NCI-H2227 (cell line): ENCODE results near the gene MARCOL.
"Not testable (repeated sequence)": the region's sequence is repeated elsewhere in the genome, so short reads cannot be mapped to it uniquely, and the experiment has no call there.

Source experiments
- DNase-seq: peaks from one replicate; lab custom pipeline; 2025; ENCODE audit not compliant: unreplicated experiment; lab: John Stamatoyannopoulos, UW

The MARCOL gene

DNA sequence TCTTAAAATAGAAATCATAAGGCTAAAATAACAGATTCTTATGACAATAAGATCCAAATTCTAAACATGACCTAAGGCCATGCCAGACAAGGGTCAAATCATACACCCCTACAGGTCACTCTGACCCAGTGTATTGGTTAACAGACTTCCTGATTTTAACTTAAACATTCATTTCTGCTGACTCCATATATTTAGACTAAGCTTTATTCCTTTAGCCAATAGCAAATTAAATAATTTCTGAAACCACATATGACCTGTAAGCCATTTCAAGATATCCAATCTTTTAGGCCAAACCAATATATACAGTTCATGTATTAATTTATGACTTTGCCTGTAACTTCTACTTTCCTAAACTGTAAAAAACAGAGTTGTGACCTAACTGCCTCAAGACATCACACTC is 22.9 kb downstream of the MARCOL start:
- DNase-seq = no peak

DNA sequence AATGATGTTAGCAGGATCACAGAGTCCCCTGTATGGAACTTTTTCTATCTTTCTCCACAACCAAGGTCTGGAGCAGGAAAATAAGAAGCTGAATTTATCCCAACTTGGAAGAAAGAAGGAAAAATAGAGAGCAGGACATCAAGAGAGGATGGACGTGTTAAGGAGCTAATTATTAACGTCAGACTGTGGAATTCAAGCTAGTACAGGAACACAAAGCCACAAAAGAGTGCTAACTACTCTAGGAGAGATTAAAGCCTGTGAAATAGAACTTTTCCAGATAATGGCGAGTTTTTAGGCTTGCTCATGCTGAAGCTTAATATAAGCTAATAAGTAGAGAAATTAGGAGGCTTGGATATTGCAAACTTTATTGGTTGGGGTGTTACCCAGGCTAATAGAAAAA is 29.6 kb downstream of the MARCOL start:
- DNase-seq = no peak

DNA sequence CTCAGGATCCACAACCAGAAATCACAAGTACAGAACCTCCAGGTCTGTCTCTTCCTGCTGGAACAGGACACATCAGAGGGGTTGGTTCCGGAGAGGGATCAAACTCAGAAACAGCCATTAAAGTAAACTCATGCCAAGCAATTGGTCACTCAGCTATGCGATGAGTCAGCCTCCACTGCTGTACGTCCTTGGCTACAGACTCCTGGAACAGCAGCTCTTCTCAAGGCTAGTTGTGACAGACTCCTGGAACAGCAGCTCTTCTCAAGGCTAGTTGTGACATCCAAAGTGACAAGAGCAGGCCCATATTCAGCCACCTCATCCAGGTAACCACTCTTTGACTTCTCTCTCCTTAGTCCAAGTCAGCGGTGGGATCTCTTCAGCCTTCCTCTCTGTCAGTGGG is 30.2 kb downstream of the MARCOL start, which contains the start of gene SPINK13:
TSS of gene SPINK13 (plus strand) at position 229 of the 400 bp plus-strand sequence. CDS start 1,279 bp downstream, outside the sequence.
- no peak for DNase-seq

DNA sequence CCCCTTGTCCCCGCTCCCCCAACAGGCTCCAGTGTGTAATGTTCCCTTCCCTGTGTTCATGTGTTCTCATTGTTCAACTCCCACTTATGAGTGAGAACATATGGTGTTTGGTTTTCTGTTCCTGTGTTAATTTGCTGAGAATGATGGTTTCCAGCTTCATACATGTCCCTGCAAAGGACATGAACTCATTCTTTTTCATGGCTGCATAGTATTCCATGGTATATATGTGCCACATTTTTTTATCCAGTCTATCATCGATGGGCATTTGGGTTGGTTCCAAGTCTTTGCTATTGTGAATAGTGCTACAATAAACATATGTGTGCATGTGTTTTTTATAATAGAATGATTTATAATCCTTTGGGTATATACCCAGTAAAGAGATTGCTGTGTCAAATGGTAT is 36.8 kb downstream of the MARCOL start:
- DNase-seq = not testable (repeated sequence)

DNA sequence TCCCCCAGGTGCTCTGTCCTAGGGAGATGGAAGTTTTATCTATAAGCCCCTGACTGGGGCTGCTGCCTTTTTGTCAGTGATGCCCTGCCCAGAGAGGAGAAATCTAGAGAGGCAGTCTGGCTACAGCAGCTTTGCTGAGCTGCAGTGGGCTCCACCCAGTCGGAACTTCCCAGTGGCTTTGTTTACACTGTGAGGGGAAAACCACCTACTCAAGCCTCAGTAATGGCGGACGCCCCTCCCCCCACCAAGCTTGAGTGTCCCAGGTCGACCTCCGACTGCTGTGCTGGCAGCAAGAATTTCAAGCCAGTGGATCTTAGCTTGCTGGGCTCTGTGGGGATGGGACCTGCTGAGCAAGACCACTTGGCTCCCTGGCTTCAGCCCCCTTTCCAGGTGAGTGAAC is 42.6 kb downstream of the MARCOL start:
- peak; percentile 2 for DNase-seq

DNA sequence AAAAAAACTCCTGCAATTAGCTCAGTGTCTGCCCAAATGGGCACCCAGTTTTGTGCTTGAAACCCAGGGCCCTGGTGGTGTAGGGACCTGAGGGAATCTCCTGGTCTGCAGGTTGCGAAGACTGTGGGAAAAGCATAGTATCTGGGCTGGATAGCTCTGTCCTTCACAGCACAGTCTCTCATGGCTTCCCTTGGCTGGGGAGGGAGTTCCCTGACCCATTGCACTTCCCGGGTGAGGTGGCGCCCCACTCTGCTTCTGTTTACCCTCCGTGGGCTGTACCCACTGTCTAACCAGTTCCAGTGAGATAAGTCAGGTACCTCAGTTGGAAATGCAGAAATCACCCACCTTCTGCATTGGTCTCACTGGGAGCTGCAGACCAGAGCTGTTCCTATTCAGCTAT is 43.0 kb downstream of the MARCOL start:
- DNase-seq = not testable (repeated sequence)

DNA sequence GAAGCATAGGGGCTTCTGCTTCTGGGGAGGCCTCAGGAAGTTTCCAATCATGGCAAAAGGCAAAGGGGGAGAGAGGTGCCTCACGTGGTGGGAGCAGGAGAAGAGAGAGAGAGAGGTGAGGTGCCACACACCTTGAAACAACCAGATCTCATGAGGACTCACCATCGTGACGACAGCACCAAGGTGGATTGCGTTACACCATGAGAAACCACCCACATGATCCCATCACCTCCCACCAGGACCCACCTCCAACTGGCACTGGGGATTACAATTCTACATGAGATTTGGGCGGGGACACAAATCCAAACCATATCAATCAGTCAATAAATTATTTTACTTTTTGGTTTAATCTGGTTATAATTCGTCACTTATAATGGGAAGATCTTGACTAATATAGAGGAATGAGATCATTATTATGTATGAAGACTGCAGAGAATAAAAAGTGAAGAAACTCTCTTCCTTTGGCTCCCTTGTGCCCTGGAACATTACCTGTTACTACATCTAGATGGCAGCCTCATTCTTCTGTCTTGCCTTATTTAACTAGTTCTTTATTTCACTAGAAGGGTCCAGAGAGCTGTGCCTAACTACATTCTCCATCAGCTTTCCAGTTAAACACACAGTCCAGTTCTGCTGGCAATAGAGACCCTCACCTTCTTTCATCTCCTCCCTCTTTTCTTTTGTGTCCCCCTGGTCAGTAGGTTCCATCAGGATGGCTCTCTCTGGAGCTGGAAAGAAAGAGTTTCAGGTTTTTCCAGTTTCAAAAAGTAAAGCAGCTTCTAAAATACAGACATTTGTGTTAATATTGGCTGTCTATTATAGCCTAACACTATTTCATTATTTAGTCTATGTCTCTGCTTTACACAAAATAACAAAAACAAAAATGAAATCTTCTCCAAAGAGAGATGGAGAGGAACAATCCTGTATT is 52.2 kb downstream of the MARCOL start:
- peak; percentile 18 for DNase-seq
